MCF 10A (cell line): ENCODE measurements around the gene MAML1. TPM values are rescaled to one million over a fixed set of nuclear protein-coding genes. Genes with fewer than 3 reads are reported as not detected.

ENCODE experiments used
- BruUV-seq: library from RNA; stranded (reverse); fragments of 400-500 nt; replicated peaks from 2 replicates; lab custom pipeline; 2021; lab: Mats Ljungman, UMichigan
- CTCF ChIA-PET: fragments of 300-600 bp; sonication (Branson Sonifier 250); formaldehyde crosslinking; extraction: SDS; loops from one replicate; lab custom pipeline; 2021; ENCODE audit warnings: antibody characterized with exemption, inconsistent platforms; lab: Yijun Ruan, JAX
- POLR2A ChIA-PET: fragments of 300-600, 350-650 bp; sonication (Branson Sonifier 250); formaldehyde crosslinking; extraction: SDS; loops from one replicate; lab custom pipeline; 2020; ENCODE audit warnings: antibody characterized with exemption, inconsistent platforms; lab: Yijun Ruan, JAX
- DNase-seq: peaks from one replicate; pipeline ENCODE4 v3.0.0-alpha.2; 2018; ENCODE audit not compliant: unreplicated experiment
- H3K27ac Mint-ChIP-seq: one replicate; pipeline ENCODE4 v1.8.0; 2022; ENCODE audit warnings: mild to moderate bottlenecking, low read depth, mixed read lengths; ENCODE audit not compliant: unreplicated experiment
- H3K27me3 Mint-ChIP-seq: one replicate; pipeline ENCODE4 v1.8.0; 2022; ENCODE audit warnings: mixed read lengths; ENCODE audit not compliant: insufficient read depth, unreplicated experiment
- H3K36me3 Mint-ChIP-seq: one replicate; pipeline ENCODE4 v1.8.0; 2022; ENCODE audit warnings: mild to moderate bottlenecking, moderate library complexity, mixed read lengths; ENCODE audit not compliant: insufficient read depth, unreplicated experiment
- H3K4me1 Mint-ChIP-seq: one replicate; pipeline ENCODE4 v1.8.0; 2022; ENCODE audit warnings: mixed read lengths; ENCODE audit not compliant: insufficient read depth, unreplicated experiment
- H3K4me3 Mint-ChIP-seq: one replicate; pipeline ENCODE4 v1.8.0; 2022; ENCODE audit warnings: mild to moderate bottlenecking, moderate library complexity, mixed read lengths; ENCODE audit not compliant: unreplicated experiment
- H3K9me3 Mint-ChIP-seq: one replicate; pipeline ENCODE4 v1.8.0; 2022; ENCODE audit warnings: mixed read lengths; ENCODE audit not compliant: unreplicated experiment
- intact Hi-C: fragments of 100-400 bp; cut with micrococcal nuclease; formaldehyde crosslinking; loops from 2 replicates; pipeline ENCODE4 v1.14.1; 2022
- total RNA-seq: library from RNA; stranded (reverse); gene quantifications from 2 replicates; pipeline ENCODE4 v1.2.3, GENCODE V29; 2022
- TF ChIP-seq, protein P1 (sequence below): fragments of 200-600 bp; IDR thresholded peaks from one replicate; pipeline ENCODE4 v1.8.0; 2022; ENCODE audit warnings: antibody characterized with exemption, mild to moderate bottlenecking; ENCODE audit not compliant: unreplicated experiment

Gene MAML1
- total RNA-seq, 1 experiment from 2014 or later, result 38.4 TPM

DNA sequence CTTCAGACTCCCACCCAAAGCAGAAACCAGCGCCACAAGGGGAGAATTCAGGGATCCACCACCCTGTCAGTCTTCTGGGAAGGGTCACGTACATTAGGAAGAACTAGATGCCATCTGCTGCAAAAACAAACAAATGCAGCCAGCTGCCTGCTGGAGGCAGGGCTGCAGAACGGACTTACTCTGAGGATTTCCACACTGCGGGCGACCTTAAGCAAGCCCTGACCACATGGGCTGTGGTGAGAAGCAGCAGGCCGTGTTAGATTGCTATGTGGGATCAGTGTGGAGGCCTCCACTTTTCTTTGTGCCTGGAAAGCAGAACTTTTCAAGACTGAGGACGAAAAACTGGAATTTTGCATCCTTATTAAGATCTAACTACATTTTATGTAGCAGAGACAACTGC lies 47.7 kb downstream of the MAML1 start:
- Mint-ChIP-seq H3K36me3 (peaks cover 53% of the 10 kb centered on the region), H3K4me1 (no peaks in the 10 kb centered on the region), H3K27ac (no peak overlapping the region), H3K27me3 (no peaks in the 10 kb centered on the region), H3K4me3 (no peak overlapping the region), H3K9me3 (no peaks in the 10 kb centered on the region)
- no TSS peak for BruUV-seq
- no peak for DNase-seq
- ChIA-PET CTCF (interaction anchor here (0.9 to 3.9 kb wide), 3 partner anchors 9 to 14 kb away, joined by 3 to 14 read pairs (median 4); no protein-coding TSS in a partner anchor), POLR2A (interaction anchor here (1.1 to 1.3 kb wide), 3 partner anchors 11 to 59 kb away, joined by 3 to 6 read pairs (median 3); no protein-coding TSS in a partner anchor)
- TF ChIP-seq, protein P1, sequence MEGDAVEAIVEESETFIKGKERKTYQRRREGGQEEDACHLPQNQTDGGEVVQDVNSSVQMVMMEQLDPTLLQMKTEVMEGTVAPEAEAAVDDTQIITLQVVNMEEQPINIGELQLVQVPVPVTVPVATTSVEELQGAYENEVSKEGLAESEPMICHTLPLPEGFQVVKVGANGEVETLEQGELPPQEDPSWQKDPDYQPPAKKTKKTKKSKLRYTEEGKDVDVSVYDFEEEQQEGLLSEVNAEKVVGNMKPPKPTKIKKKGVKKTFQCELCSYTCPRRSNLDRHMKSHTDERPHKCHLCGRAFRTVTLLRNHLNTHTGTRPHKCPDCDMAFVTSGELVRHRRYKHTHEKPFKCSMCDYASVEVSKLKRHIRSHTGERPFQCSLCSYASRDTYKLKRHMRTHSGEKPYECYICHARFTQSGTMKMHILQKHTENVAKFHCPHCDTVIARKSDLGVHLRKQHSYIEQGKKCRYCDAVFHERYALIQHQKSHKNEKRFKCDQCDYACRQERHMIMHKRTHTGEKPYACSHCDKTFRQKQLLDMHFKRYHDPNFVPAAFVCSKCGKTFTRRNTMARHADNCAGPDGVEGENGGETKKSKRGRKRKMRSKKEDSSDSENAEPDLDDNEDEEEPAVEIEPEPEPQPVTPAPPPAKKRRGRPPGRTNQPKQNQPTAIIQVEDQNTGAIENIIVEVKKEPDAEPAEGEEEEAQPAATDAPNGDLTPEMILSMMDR, result no peak
- intact Hi-C loops, result no loop called here

DNA sequence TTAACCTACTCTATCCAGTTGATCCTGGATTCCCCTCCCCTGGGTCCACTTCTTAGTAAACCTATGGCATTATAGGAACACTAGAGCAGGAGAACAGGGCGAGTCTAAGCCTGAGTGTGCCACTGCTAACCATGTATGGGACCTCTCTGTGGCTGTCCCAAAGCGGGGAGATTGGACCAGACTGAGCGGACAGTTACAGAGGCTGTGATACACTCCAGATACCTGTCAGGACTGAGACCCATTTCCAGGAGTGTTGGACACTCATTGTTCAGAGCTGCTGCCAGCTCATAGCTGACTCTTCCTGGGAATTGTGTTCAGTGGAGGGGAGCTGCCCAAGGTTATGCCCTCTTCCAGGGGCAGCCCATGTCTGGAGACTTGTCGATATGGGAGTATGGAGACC lies 49.2 kb downstream of the MAML1 start:
- POLR2A ChIA-PET, result interaction anchor here (0.7 to 1.7 kb wide), 3 partner anchors 8 to 103 kb away, joined by 3 to 8 read pairs (median 5); no protein-coding TSS in a partner anchor
- no peaks in the 10 kb centered on the region for H3K4me1 Mint-ChIP-seq
- intact Hi-C loops, result no loop called here
- H3K27ac Mint-ChIP-seq, result no peak overlapping the region
- TF ChIP-seq, protein P1, result no peak
- DNase-seq, result no peak
- H3K27me3 Mint-ChIP-seq, result no peaks in the 10 kb centered on the region
- no TSS peak for BruUV-seq
- no peak overlapping the region for H3K4me3 Mint-ChIP-seq
- no peaks in the 10 kb centered on the region for H3K9me3 Mint-ChIP-seq
- CTCF ChIA-PET, result interaction anchor here (1.9 to 3.9 kb wide), 3 partner anchors 11 to 18 kb away, joined by 8 to 14 read pairs (median 12); no protein-coding TSS in a partner anchor
- peaks cover 44% of the 10 kb centered on the region for H3K36me3 Mint-ChIP-seq

DNA sequence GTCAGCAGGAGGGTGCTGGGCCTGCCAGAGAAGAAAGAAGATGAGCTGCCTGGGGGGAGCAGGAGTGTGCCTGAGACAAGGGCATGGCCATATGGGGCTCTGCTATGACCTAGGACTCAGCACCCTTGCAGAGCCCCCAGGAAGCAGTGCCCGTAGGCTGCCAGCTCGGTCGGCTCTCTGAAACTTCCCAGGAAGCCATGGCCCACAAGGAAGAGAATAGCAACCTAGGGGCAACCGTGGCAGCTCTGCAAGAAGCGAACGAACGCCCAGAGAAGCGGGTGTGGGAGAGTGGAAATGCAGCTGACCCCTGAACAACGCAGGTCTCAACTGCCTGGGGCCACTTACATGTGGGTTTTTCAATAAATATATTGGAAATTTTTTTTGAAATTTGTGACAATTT lies 50.5 kb downstream of the MAML1 start:
- DNase-seq, result no peak

DNA sequence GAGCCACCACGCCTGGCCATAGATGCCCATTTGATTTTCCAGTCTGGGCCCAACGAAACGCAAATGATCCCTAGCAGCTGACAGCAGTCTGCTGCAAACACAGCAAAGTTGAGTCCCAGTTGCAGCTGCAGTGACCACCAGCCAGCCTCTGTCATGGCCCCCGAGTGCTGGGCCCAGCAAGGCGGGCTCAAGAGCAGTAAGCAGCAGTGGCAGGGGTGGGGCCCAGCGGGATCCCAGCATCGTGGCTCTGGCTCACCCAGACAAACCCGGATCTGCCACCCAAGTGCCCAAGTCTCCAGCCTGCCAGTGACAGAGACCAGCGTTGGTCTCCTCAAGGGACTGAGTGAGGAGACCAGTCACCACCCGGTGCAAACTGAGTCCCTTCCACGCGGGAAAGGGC lies 54.2 kb downstream of the MAML1 start:
- CTCF ChIA-PET, result no interaction called here
- POLR2A ChIA-PET, result interaction anchor here (0.8 to 1.7 kb wide), 3 partner anchors 9 to 18 kb away, joined by 3 to 7 read pairs (median 4); no protein-coding TSS in a partner anchor
- BruUV-seq, result no TSS peak

More for the DNA sequence above, 50.5 kb downstream of the MAML1 start:
- no peaks in the 10 kb centered on the region for H3K27me3 Mint-ChIP-seq
- peaks cover 31% of the 10 kb centered on the region for H3K36me3 Mint-ChIP-seq
- TF ChIP-seq, protein P1, result no peak
- no TSS peak for BruUV-seq
- H3K9me3 Mint-ChIP-seq, result no peaks in the 10 kb centered on the region
- ChIA-PET CTCF (interaction anchor here (0.9 to 3.9 kb wide), 4 partner anchors 12 to 75 kb away, joined by 3 to 14 read pairs (median 8); partner anchors contain the start of gene MRNIP), POLR2A (interaction anchor here (0.7 to 1.2 kb wide), 2 partner anchors 20 to 911 kb away, joined by 3 to 5 read pairs; no protein-coding TSS in a partner anchor)
- no peak overlapping the region for H3K4me3 Mint-ChIP-seq
- no peak overlapping the region for H3K27ac Mint-ChIP-seq
- no peaks in the 10 kb centered on the region for H3K4me1 Mint-ChIP-seq
- intact Hi-C loops, result no loop called here

More for the DNA sequence above, 54.2 kb downstream of the MAML1 start:
- intact Hi-C loops, result no loop called here
- Mint-ChIP-seq H3K4me1 (no peaks in the 10 kb centered on the region), H3K27ac (no peak overlapping the region), H3K36me3 (peaks cover 14% of the 10 kb centered on the region), H3K4me3 (no peak overlapping the region), H3K9me3 (no peaks in the 10 kb centered on the region), H3K27me3 (no peaks in the 10 kb centered on the region)
- TF ChIP-seq, protein P1, result no peak
- no peak for DNase-seq
